Liver (tissue), 9 donors: ENCODE measurements around the gene APBA2. TPM values are rescaled to one million over a fixed set of nuclear protein-coding genes. Genes with fewer than 3 reads are reported as not detected.

Experiments
- DNase-seq: peaks from one replicate; pipeline ENCODE4 v3.0.0-alpha.2; 2017; ENCODE audit warnings: low spot score
- H3K27ac ChIP-seq, 2 donors: one replicate each; pipeline ENCODE4 v1.7.0; 2013; ENCODE audit warnings: inconsistent platforms in 2 of 2, low read length in 2 of 2, control low read depth in 1 of 2, low read depth in 1 of 2, mild to moderate bottlenecking in 1 of 2
- H3K27me3 ChIP-seq, 4 donors: one replicate each; pipeline versions ENCODE4 v1.6.1 to v1.7.0; 2013; ENCODE audit warnings: low read length in 3 of 4, inconsistent platforms in 1 of 4, mild to moderate bottlenecking in 1 of 4, moderate library complexity in 1 of 4; ENCODE audit not compliant: control insufficient read depth in 4 of 4, insufficient read depth in 4 of 4
- H3K36me3 ChIP-seq, 4 donors: one replicate each; pipeline versions ENCODE4 v1.6.1 to v1.7.0; 2013; ENCODE audit warnings: low read length in 3 of 4, mild to moderate bottlenecking in 3 of 4, low read depth in 1 of 4, moderate library complexity in 1 of 4; ENCODE audit not compliant: control insufficient read depth in 4 of 4, insufficient read depth in 3 of 4
- H3K4me1 ChIP-seq, 4 donors: one replicate each; pipeline versions ENCODE4 v1.6.1 to v1.7.0; 2013; ENCODE audit warnings: low read length in 3 of 4, mild to moderate bottlenecking in 3 of 4, moderate library complexity in 1 of 4; ENCODE audit not compliant: control insufficient read depth in 4 of 4, insufficient read depth in 4 of 4
- H3K4me3 ChIP-seq, 3 donors: one replicate each; pipeline versions ENCODE4 v1.6.1 to v1.7.0; 2013; ENCODE audit warnings: low read length in 3 of 3, control low read depth in 1 of 3, low read depth in 1 of 3, mild to moderate bottlenecking in 1 of 3
- H3K9ac ChIP-seq, 2 donors: one replicate each; pipeline ENCODE4 v1.7.0; 2013; ENCODE audit warnings: low read length in 2 of 2, mild to moderate bottlenecking in 2 of 2, moderate library complexity in 2 of 2, control low read depth in 1 of 2, low read depth in 1 of 2
- H3K9me3 ChIP-seq, 4 donors: one replicate each; pipeline versions ENCODE4 v1.6.1 to v1.7.0; 2013; ENCODE audit warnings: low read length in 3 of 4; ENCODE audit not compliant: control insufficient read depth in 4 of 4
- ATF3 ChIP-seq: IDR thresholded peaks from 2 replicates; pipeline ENCODE4 v1.6.1; 2016; ENCODE audit warnings: antibody characterized with exemption
- CTCF ChIP-seq: fragments of 150-350 bp; IDR thresholded peaks from 2 replicates; pipeline ENCODE4 v1.5.1; 2017; ENCODE audit warnings: improper control_type of control experiment, low read depth, low read length; ENCODE audit not compliant: missing input control
- EGR1 ChIP-seq, 2 donors: IDR thresholded peaks; 2 replicates each; pipeline ENCODE4 v1.6.1; 2016 to 2018; ENCODE audit warnings: antibody characterized with exemption in 2 of 2, low read depth in 2 of 2
- FOXA1 ChIP-seq: IDR thresholded peaks from 2 replicates; pipeline ENCODE4 v1.6.1; 2016; ENCODE audit warnings: antibody characterized with exemption
- FOXA2 ChIP-seq: IDR thresholded peaks from 2 replicates; pipeline ENCODE4 v1.6.1; 2016; ENCODE audit warnings: antibody characterized with exemption
- GABPA ChIP-seq, 2 donors: IDR thresholded peaks in 1 of 2; conservative IDR thresholded peaks in 1 of 2; 2 replicates each; pipeline ENCODE4 v1.6.1; 2016; ENCODE audit warnings: antibody characterized with exemption in 2 of 2, mild to moderate bottlenecking in 1 of 2, moderate library complexity in 1 of 2
- HNF4A ChIP-seq, 2 donors: conservative IDR thresholded peaks; 2 replicates each; pipeline ENCODE4 v1.6.1; 2016; ENCODE audit warnings: antibody characterized with exemption in 2 of 2, mild to moderate bottlenecking in 2 of 2
- HNF4G ChIP-seq: IDR thresholded peaks from 2 replicates; pipeline ENCODE4 v1.6.1; 2016; ENCODE audit warnings: antibody characterized with exemption
- JUND ChIP-seq, 2 donors: IDR thresholded peaks; 2 replicates each; pipeline ENCODE4 v1.6.1; 2016; ENCODE audit warnings: antibody characterized with exemption in 2 of 2
- MAX ChIP-seq: IDR thresholded peaks from 2 replicates; pipeline ENCODE4 v1.6.1; 2016; ENCODE audit warnings: antibody characterized with exemption
- NR2F2 ChIP-seq: IDR thresholded peaks from 2 replicates; pipeline ENCODE4 v1.6.1; 2016; ENCODE audit warnings: antibody characterized with exemption
- RAD21 ChIP-seq, 2 donors: IDR thresholded peaks; 2 replicates each; pipeline ENCODE4 v1.6.1; 2016; ENCODE audit warnings: antibody characterized with exemption in 2 of 2, mild to moderate bottlenecking in 2 of 2
- REST ChIP-seq: IDR thresholded peaks from 2 replicates; pipeline ENCODE4 v1.6.1; 2016; ENCODE audit warnings: antibody characterized with exemption, mild to moderate bottlenecking
- RXRA ChIP-seq, 2 donors: IDR thresholded peaks; 2 replicates each; pipeline ENCODE4 v1.6.1; 2017 to 2018; ENCODE audit warnings: antibody characterized with exemption in 2 of 2, mild to moderate bottlenecking in 1 of 2
- SP1 ChIP-seq: IDR thresholded peaks from 2 replicates; pipeline ENCODE4 v1.6.1; 2018; ENCODE audit warnings: antibody characterized with exemption, mild to moderate bottlenecking
- TAF1 ChIP-seq: conservative IDR thresholded peaks from 2 replicates; pipeline ENCODE4 v1.6.1; 2016; ENCODE audit warnings: antibody characterized with exemption, mild to moderate bottlenecking
- YY1 ChIP-seq: IDR thresholded peaks from 2 replicates; pipeline ENCODE4 v1.6.1; 2016; ENCODE audit warnings: antibody characterized with exemption, mild to moderate bottlenecking
- ZBTB33 ChIP-seq: IDR thresholded peaks from 2 replicates; pipeline ENCODE4 v1.6.1; 2016; ENCODE audit warnings: antibody characterized with exemption
- WGBS: extraction: QIAGEN DNeasy Blood & Tissue Kit; methylation state at CpG from one replicate; pipeline ENCODE4 v1.1.7; 2013; 5-methylcytosine and 5-hydroxymethylcytosine counted together
- polyA plus RNA-seq, 2 donors: library from polyadenylated mRNA; stranded (reverse) in 1 of 2; unstranded in 1 of 2; fragments of 200-250 nt in 1 of 2; fragments of >200 nt in 1 of 2; fragmentation: Nextera tagmentation in 1 of 2; extraction: Ambion mirVana in 1 of 2; gene quantifications; one replicate each; pipeline versions ENCODE4 v1.2.1 to v1.2.3, GENCODE V29; 2013 to 2015
- total RNA-seq, 2 donors: library from RNA; depleted of rRNA; stranded (reverse); fragments of >200 nt; gene quantifications; one replicate each; pipeline ENCODE4 v1.2.3, GENCODE V29; 2014
- donor health status: healthy.
- donor health status: healthy.
- donor health status: healthy.
- donor health status: healthy.
- donor health status: healthy.

Gene APBA2
- total and polyA plus RNA-seq, 4 donors = 0.38 to 2.9 (median 1.7) TPM

GRCh38 chr15:28871168-28871567, 14.6 kb upstream of the APBA2 start:
- Histone ChIP-seq H3K36me3 (no peaks in the 10 kb centered on the region), H3K27me3 (no peaks in the 10 kb centered on the region), H3K27ac (no peak overlapping the region), H3K9me3 (peaks cover 1 to 5% (median 2%) of the 10 kb centered on the region in 4 donors), H3K4me3 (no peak overlapping the region), H3K9ac (no peak overlapping the region), H3K4me1 (no peaks in the 10 kb centered on the region)
- WGBS = 86% methylated on average over 3 of the region's 3 CpGs
- no peak for DNase-seq
- TF ChIP-seq ATF3 (no peak), GABPA (IDR thresholded peaks at IDR 0.05 in 1 of 2, conservative IDR thresholded peaks at IDR 0.05 in 1 of 2) (no peak), FOXA2 (no peak), YY1 (no peak), HNF4G (no peak), ZBTB33 (no peak), MAX (no peak)

GRCh38 chr15:28873006-28873405, 12.8 kb upstream of the APBA2 start:
- Histone ChIP-seq H3K4me1 (no peaks in the 10 kb centered on the region), H3K4me3 (no peak overlapping the region), H3K27me3 (no peaks in the 10 kb centered on the region), H3K9me3 (peaks cover 0 to 5% (median 2%) of the 10 kb centered on the region in 4 donors), H3K36me3 (no peaks in the 10 kb centered on the region), H3K27ac (no peak overlapping the region), H3K9ac (no peak overlapping the region)
- TF ChIP-seq CTCF (no peak), TAF1 (no peak), MAX (no peak), RXRA (IDR thresholded peaks at IDR 0.05) (no peak), REST (no peak), RAD21 (IDR thresholded peaks at IDR 0.05) (no peak), JUND (IDR thresholded peaks at IDR 0.05) (no peak), NR2F2 (no peak), SP1 (no peak), GABPA (IDR thresholded peaks at IDR 0.05 in 1 of 2, conservative IDR thresholded peaks at IDR 0.05 in 1 of 2) (no peak), FOXA2 (no peak), EGR1 (IDR thresholded peaks at IDR 0.05; ENCODE audit: low read depth in 2 of 2) (no peak), HNF4A (conservative IDR thresholded peaks at IDR 0.05) (no peak), HNF4G (no peak), ATF3 (no peak), FOXA1 (no peak), YY1 (no peak), ZBTB33 (no peak)
- no peak for DNase-seq
- WGBS = 90% methylated on average over 5 of the region's 5 CpGs
